Measurements from ENCODE around the gene C10orf67.

DNA sequence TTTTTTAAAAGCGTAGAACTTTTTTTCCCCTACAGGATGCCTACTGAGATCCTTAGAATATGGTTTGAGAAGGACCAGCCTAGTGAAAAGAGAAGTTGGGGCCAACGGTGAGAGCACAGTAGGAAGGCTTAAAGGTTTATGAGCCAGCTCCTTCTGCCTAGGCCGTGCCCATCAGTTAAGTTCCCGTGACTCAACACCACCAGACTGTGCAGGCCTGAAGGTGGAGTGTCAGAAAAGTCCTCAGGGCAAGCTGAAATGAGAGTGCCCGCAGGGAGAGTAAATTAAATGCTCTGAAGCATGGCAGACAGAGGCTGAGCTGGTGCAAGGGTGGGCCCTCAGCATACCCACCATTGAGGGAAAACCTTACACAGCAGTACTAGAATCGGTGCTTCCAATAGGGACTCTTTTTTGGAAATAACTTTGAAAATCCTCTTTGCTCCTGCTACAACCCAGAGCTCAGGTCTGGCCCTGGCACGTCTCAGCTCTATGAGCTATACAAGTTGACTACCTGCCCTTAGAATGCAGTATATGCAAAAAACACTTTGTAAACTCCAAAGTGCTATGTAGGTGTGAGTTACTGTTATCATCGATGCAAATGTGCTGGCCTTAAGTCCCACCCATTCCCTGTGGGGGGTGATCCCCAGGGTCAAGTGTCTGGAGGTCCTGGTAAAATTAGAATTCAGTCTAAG lies 15.2 kb upstream of the C10orf67 start:
- TF ChIP-seq, protein P1, sequence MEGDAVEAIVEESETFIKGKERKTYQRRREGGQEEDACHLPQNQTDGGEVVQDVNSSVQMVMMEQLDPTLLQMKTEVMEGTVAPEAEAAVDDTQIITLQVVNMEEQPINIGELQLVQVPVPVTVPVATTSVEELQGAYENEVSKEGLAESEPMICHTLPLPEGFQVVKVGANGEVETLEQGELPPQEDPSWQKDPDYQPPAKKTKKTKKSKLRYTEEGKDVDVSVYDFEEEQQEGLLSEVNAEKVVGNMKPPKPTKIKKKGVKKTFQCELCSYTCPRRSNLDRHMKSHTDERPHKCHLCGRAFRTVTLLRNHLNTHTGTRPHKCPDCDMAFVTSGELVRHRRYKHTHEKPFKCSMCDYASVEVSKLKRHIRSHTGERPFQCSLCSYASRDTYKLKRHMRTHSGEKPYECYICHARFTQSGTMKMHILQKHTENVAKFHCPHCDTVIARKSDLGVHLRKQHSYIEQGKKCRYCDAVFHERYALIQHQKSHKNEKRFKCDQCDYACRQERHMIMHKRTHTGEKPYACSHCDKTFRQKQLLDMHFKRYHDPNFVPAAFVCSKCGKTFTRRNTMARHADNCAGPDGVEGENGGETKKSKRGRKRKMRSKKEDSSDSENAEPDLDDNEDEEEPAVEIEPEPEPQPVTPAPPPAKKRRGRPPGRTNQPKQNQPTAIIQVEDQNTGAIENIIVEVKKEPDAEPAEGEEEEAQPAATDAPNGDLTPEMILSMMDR (IDR thresholded peaks at IDR 0.05 in 4 of 5, conservative IDR thresholded peaks at IDR 0.05 in 1 of 5): no peak
- TF ChIP-seq POLR2A (IDR thresholded peaks at IDR 0.05): no peak
